ENCODE measurements around the gene SMIM44.
"Not testable (repeated sequence)": the region's sequence is repeated elsewhere in the genome, so short reads cannot be mapped to it uniquely, and the experiment has no call there.

The SMIM44 gene

GRCh38 chr19:3483226-3483628, at the start of gene SMIM44:
TSS of gene SMIM44 (minus strand) at chr19:3483441. CDS start at chr19:3483403, 38 bp downstream.
- DNase-seq: no peak

DNA sequence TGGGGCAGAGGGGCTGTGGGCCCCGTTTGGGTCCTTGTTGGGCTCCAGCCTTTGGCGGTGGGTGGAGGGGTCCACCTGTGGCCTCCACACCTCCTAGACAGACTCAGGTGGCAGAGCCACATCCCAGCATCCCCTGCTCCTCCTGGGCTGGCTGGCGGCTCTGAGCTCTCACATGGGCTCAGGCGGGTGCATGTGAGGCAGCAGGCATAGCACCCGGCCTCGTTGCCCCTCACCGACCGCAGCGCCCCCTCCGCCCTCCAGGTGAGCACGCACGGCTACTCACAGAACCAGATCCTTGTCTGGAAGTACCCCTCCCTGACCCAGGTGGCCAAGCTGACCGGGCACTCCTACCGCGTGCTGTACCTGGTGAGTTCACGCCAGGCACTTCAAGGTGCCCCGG, 49.8 kb upstream of the SMIM44 start:
- DNase-seq: no peak

GRCh38 chr19:3532154-3532786, 49.0 kb upstream of the SMIM44 start:
- no peak for DNase-seq

DNA sequence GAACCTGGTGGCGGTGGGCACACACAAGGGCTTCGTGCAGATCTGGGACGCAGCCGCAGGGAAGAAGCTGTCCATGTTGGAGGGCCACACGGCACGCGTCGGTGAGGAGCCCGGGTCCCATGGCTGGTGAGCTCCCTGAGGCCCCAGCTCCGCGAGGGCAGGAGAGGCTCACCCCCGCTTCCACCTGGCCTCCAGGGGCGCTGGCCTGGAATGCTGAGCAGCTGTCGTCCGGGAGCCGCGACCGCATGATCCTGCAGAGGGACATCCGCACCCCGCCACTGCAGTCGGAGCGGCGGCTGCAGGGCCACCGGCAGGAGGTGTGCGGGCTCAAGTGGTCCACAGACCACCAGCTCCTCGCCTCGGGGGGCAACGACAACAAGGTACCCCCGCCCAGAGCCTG, 48.5 kb upstream of the SMIM44 start:
- DNase-seq: no peak

- no peak for DNase-seq
These were observed 47.1 kb upstream of the SMIM44 start for GRCh38 chr19:3530389-3530788.

DNA sequence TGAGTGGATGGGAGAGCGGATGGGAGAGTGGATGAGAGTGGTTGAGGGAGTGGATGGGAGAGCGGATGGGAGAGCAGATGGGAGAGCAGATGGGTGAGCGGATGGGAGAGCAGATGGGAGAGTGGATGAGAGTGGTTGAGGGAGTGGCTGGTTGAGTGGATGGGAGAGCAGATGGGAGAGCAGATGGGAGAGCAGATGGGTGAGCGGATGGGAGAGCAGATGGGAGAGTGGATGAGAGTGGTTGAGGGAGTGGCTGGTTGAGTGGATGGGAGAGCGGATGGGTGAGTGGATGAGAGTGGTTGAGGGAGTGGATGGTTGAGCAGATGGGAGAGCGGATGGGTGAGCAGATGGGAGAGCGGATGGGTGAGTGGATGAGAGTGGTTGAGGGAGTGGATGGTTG, 46.1 kb upstream of the SMIM44 start:
- not testable (repeated sequence) for DNase-seq

DNA sequence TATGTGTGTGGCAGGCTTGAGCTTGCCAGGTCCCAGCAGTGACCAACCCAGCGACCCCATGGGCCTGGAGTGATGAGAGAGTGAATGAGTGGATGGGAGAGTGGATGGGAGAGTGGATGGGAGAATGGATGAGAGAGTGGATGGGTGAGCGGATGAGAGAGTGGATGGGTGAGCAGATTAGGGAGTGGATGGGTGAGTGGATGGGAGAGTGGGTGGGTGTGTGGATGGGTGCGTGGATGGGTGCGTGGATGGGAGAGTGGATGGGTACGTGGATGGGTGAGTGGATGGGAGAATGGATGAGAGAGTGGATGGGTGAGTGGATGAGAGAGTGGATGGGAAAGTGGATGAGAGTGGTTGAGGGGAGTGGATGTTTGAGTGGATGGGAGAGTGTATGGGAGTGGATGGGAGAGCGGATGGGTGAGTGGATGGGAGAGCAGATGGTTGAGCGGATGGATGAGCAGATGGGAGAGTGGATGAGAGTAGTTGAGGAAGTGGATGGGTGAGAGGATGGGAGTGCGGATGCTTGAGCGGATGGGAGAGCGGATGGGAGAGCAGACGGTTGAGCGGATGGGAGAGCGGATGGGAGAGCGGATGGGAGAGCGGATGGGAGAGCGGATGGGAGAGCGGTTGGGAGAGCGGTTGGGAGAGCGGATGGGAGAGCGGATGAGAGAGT, 45.4 kb upstream of the SMIM44 start:
- no peak for DNase-seq

DNA sequence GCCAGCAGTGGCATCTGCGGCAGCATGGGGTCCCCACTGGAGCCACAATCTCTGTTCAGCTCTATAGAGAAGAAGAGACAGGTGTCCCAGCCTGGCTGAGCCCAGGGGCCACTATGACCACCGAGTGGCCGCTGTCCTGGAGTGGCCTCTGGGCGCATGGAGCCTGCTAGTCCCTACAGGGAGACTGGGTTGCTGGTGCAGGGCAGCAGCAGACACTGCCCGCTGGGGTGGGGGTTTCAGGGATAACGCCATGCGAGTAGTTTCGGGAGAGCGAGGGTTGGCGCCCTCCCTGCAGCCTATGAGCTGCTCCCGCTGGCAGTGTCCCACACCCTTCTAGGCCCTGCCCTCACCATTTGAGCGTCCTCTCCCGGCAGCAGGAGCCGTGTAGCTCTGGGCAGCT, 44.8 kb upstream of the SMIM44 start:
- no peak for DNase-seq

GRCh38 chr19:3527238-3527910, 44.1 kb upstream of the SMIM44 start:
- no peak for DNase-seq

DNA sequence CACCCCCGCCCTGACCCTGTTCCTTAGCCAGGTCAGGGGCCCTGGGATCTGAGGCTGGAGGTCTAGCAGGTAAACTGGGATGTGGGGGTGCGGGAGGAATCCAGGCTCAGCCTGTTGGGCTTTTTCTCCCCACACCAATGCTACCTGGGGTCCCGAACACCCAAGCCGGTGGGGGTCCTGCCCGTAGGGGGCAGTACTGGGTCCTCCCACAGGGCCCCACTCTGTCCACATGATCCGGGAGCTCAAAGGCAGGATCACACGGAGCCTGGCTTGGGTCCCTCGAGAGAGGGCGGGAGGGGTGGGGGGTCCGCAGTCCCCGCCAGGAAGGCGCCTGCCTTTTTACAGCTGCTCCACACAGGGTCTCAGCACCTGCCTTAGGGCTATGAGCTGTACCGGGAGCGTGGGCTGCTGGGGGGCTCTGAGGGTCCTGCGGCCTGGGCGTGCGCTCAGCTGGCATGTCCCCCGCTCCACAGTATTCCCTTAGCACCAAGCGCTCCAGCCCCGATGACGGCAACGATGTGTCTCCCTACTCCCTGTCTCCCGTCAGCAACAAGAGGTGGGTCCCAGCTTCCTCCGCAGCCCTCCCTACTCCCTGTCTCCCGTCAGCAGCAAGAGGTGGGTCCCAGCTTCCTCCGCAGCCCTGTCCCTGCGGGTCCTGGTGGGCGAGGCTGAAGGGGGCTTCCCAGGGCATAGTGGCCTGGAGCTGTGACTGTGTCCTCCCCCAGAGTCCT, 43.4 kb upstream of the SMIM44 start:
- DNase-seq: no peak

GRCh38 chr19:3524904-3525451, 41.7 kb upstream of the SMIM44 start:
- DNase-seq: no peak

DNA sequence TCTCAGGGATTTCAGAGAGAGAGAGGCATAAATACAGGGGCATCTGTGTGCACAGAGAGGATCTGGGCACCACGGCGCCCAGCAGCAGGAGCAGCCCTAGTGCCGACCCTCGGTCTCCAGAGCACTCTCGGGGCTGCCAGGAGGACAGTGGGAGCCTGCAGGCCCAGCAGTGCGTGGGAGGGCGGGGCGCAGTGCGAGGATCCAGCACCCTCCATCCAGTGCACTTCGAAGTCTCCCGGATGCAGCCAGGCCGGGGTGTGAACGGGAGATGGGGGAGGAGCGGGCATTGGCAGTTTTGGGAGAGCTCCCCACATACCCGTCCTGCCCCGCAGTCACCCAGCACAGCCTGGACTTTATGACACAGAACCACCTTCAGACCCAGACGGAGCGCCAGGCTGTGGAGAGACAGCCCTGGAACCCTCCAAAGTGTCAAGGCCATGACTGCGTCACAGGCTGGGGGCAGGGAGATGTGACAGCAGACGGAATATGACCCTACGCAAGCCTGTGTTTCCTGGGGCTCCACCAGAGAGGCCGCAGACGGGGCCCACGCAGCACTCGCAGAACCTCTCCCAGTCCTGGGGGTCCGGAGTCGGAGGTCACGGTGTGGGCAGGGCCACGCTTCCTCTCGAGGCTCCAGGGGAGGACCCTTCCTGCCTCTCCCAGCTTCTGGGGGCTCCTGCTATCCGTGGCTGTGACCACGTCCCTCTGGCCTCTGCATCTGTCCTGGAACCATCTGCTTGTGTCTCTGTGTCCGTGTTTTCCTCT, 41.0 kb upstream of the SMIM44 start:
- no peak for DNase-seq

DNA sequence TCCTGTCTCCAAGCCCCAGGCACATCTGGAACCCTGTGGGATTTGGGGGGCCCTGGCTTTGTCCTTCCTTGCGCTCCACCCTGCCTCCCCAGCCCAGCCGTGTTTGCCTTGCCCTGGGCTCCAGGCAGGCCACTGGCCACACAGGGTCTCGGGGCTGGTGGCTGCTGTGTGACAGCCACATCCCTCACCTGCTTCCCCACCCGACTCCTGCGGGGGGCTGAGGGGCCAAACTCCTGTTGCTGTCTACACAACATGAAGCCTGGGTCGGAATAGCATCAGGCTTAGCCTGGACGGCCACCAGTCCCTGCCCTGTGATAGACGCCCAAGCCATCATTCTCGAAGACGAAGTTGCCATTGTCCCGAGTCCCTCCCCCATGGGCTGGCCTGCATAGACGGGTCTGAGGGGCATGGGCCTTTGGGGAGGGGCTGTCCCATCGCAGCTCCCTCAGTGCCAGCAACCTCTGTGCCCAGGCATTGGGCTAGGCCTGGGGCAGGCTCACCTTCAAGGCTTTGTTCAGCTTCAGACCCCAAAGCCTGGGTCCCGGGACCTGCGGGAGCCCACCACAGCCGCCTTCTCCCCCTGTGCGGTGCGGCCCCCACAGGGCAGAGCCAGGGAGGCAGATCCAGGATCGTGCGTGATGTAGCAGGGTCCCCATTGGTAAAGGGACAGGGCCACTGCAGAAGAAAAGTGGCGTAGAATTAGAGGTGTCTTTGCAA, 40.3 kb upstream of the SMIM44 start:
- no peak for DNase-seq

GRCh38 chr19:3522421-3523360, 39.5 kb upstream of the SMIM44 start:
- no peak for DNase-seq

GRCh38 chr19:3521104-3521445, 37.8 kb upstream of the SMIM44 start:
- DNase-seq: no peak

DNA sequence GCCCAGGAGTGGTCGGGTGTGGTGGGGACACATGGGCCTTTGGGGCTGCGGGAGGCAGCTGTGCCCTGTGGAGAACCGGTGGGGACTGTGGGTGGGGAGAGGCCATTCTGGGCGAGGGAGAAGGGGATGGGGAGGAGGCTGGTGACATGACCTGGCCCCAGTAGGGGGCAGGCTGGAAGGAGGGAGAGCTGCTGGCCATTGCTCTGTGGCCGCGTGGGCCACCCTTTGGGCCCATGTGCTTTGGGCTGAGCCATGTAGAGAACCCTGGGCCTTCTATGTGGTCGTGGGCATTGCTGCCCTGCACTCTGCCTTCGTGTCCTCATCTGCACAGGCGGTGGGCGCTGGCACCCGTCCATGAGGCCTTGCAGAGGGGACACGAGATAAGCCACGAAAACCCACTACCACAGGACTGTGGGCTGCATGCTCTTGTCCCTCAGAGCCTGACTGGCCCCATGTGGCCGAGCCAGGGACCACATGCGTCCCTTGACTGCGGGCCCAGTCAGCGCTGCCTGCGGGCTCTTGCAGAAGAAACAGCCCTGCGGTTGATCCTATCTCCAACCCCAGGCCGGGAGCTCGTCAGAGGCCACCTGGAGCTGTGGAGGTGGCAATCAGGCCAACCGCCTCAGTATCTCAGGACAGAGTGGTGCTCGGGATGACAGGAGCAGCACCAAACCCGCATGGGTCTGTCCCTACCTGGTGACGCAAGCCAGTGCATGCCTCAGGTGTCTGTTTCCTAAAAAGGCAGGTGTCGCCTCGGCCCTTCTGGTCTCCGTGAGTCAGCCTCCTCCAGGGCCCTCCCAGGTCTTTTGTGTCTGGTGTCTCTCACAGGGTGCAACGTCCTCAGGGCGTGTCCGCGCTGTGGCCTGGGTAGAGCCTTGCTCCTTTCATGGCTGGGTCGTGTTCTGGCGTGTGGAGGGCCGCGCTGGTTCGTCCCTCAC, 37.2 kb upstream of the SMIM44 start:
- DNase-seq: no peak

DNA sequence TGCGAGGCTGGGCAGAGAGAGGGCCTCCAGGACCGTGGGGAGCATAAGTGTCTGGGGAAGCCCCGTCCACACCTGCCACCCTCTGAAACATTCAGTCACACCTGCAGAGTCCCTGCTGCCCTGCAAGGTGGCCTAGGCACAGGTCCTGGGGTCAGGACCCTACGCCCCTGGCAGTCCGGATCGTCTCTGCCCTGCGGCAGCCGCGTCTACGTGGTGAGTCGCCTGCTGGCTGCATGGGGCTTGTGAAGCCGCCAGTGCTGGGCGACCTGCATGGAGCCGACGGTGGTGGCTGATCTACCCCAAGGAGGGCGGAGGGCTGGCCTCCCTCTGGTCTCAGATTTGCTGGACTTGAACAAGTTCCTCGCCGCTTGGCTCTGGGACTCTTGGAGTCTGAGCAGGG, 35.9 kb upstream of the SMIM44 start:
- DNase-seq: no peak

DNA sequence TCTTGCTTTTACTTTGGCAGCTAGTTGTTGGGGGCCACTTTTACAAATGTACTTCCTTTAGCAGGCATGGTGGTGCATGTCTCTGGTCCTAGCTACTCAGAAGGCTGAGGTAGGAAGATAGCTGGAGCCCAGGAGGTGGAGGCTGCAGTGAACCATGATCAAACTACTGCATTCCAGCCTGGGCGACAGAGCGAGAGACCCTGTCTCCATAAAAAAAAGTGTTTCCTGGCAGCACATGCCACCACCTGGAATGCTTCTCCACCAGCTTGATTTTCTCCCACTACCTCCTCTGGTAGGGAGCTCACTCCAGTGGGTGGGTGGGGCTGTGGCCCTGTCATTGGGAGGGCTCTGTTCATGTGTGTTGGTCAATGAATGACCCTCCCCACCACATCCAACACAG, 35.4 kb upstream of the SMIM44 start:
- DNase-seq: no peak

DNA sequence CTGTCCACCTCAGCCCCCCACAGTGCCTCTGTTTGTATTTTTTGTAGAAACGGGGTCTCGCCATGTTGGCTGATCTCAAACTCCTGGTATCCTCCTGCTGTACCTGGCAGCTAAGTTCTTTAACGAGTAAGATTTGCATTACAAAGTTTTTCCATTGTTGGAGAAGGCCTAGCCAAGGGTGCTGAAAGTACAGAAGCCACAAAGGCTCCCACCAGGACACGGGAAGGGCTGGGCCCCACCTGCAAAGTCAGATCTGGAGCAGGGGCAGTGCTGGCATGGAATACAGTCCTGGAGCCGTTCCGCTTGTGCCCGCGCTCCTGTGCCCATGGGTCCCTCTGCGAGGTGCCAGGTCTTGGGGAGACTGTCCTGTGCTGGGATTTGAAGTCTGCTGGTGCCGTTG, 35.0 kb upstream of the SMIM44 start:
- DNase-seq: no peak

- no peak for DNase-seq
These were observed 34.4 kb upstream of the SMIM44 start for GRCh38 chr19:3517638-3518037.

Measured in NCI-H526 treated with DMSO at 0.1 percent for 48 hours (cell line).